HEK293T (cell line): ENCODE measurements around the gene ANKFY1.

Experiments
- FOXM1 ChIP-seq: fragments of 450-650 bp; IDR thresholded peaks from 2 replicates; pipeline ENCODE4 v1.6.1; 2017; ENCODE audit warnings: mild to moderate bottlenecking, borderline replicate concordance
- NFRKB ChIP-seq: fragments of 450-650 bp; IDR thresholded peaks from 2 replicates; pipeline ENCODE4 v1.6.1; 2016; ENCODE audit warnings: mild to moderate bottlenecking, moderate library complexity
- ZNF384 ChIP-seq: fragments of 450-650 bp; IDR thresholded peaks from 2 replicates; pipeline ENCODE4 v1.6.1; 2016

- no peak for TF ChIP-seq FOXM1
- no peak for TF ChIP-seq NFRKB
- TF ChIP-seq ZNF384, result no peak
Observed at GRCh38 chr17:4309897-4310296, 46.1 kb upstream of the ANKFY1 start.
